OCI-LY7 (cell line): ENCODE measurements around the gene CPLX3. TPM values are rescaled to one million over a fixed set of nuclear protein-coding genes. Genes with fewer than 3 reads are reported as not detected.

ENCODE experiments used
- BruUV-seq: library from RNA; stranded (reverse); fragments of 400-500 nt; replicated peaks from 2 replicates; lab custom pipeline; 2021; lab: Mats Ljungman, UMichigan
- CTCF ChIA-PET: fragments of 300-600 bp; sonication (Branson Sonifier 250); formaldehyde crosslinking; loops from one replicate; lab custom pipeline; 2022; ENCODE audit warnings: antibody characterized with exemption; ENCODE audit not compliant: unreplicated experiment; lab: Charles Lee
- POLR2A ChIA-PET: fragments of 300-600 bp; sonication (Branson Sonifier 250); formaldehyde crosslinking; loops from one replicate; lab custom pipeline; 2022; ENCODE audit warnings: antibody characterized with exemption; lab: Charles Lee
- DNase-seq: peaks from one replicate; pipeline ENCODE4 v3.0.0-alpha.2; 2015; ENCODE audit warnings: low spot score
- H2AFZ ChIP-seq: fragments of 200-600 bp; sonication (generic), shearing (Covaris generic); 2 replicates; pipeline ENCODE4 v1.6.1; 2014; ENCODE audit warnings: mild to moderate bottlenecking, antibody characterized with exemption, low read length, moderate library complexity
- H3K27ac ChIP-seq: fragments of 200-600 bp; sonication (generic); 2 replicates; pipeline ENCODE4 v1.5.1; 2014; ENCODE audit warnings: mixed run types, low read depth, mild to moderate bottlenecking, moderate library complexity, low read length, inconsistent platforms; ENCODE audit not compliant: poor library complexity, severe bottlenecking
- H3K36me3 ChIP-seq: fragments of 200-600 bp; sonication (generic); 2 replicates; pipeline ENCODE4 v1.6.1; 2014; ENCODE audit warnings: mild to moderate bottlenecking, antibody characterized with exemption, low read length, moderate library complexity, mixed read lengths; ENCODE audit not compliant: insufficient read depth
- H3K4me1 ChIP-seq: fragments of 200-600 bp; sonication (generic); 2 replicates; pipeline ENCODE4 v1.5.1; 2014; ENCODE audit warnings: mild to moderate bottlenecking, low read length; ENCODE audit not compliant: insufficient read depth, poor library complexity, severe bottlenecking
- H3K4me2 ChIP-seq: fragments of 200-600 bp; sonication (generic); 2 replicates; pipeline ENCODE4 v1.6.1; 2014; ENCODE audit warnings: mild to moderate bottlenecking, low read length
- H3K4me3 ChIP-seq: fragments of 200-600 bp; sonication (generic); 2 replicates; pipeline ENCODE4 v1.5.1; 2014; ENCODE audit warnings: mild to moderate bottlenecking, low read depth, low read length; ENCODE audit not compliant: poor library complexity, severe bottlenecking
- H3K79me2 ChIP-seq: fragments of 200-600 bp; sonication (generic); 2 replicates; pipeline ENCODE4 v1.6.1; 2016; ENCODE audit warnings: low read depth, mild to moderate bottlenecking, low read length, moderate library complexity, mixed read lengths; ENCODE audit not compliant: insufficient read depth
- H3K9me2 ChIP-seq: fragments of 200-600 bp; sonication (generic); 2 replicates; pipeline ENCODE4 v1.6.1; 2016; ENCODE audit warnings: mild to moderate bottlenecking, low read length, mixed read lengths; ENCODE audit not compliant: insufficient read depth
- H3K9me3 ChIP-seq: fragments of 200-600 bp; sonication (generic); 2 replicates; pipeline ENCODE4 v1.6.1; 2014; ENCODE audit warnings: mild to moderate bottlenecking, mixed run types, low read length, mixed read lengths
- H4K20me1 ChIP-seq: fragments of 200-600 bp; sonication (generic); 2 replicates; pipeline ENCODE4 v1.6.1; 2014; ENCODE audit warnings: mild to moderate bottlenecking, antibody characterized with exemption, low read length, moderate library complexity, mixed read lengths; ENCODE audit not compliant: insufficient read depth
- CTCF ChIP-seq: fragments of 200-600 bp; sonication (generic); conservative IDR thresholded peaks from 2 replicates; pipeline ENCODE4 v1.5.1; 2014; ENCODE audit warnings: mild to moderate bottlenecking, antibody characterized with exemption, low read length, moderate library complexity, mixed read lengths
- EZH2phosphoT487 ChIP-seq: fragments of 200-600 bp; sonication (generic); IDR thresholded peaks from 2 replicates; pipeline ENCODE4 v1.6.1; 2018; ENCODE audit warnings: low read depth, borderline replicate concordance, mild to moderate bottlenecking, mixed run types, antibody characterized with exemption, low read length, moderate library complexity, mixed read lengths
- intact Hi-C: fragments of 100-400 bp; cut with micrococcal nuclease; formaldehyde crosslinking; loops from one replicate; pipeline ENCODE4 v1.10.0; 2022; ENCODE audit not compliant: unreplicated experiment
- total RNA-seq, 2 experiments: library from RNA; depleted of rRNA in 1 of 2; stranded (reverse); fragments of >200 nt in 1 of 2; shearing (Covaris generic) in 1 of 2; gene quantifications; 2 replicates each; pipeline ENCODE4 v1.2.3, GENCODE V29; 2014 to 2022

CPLX3 gene
- total RNA-seq, 2 experiments from 2014 or later, result 0.35 to 1.5 TPM

DNA sequence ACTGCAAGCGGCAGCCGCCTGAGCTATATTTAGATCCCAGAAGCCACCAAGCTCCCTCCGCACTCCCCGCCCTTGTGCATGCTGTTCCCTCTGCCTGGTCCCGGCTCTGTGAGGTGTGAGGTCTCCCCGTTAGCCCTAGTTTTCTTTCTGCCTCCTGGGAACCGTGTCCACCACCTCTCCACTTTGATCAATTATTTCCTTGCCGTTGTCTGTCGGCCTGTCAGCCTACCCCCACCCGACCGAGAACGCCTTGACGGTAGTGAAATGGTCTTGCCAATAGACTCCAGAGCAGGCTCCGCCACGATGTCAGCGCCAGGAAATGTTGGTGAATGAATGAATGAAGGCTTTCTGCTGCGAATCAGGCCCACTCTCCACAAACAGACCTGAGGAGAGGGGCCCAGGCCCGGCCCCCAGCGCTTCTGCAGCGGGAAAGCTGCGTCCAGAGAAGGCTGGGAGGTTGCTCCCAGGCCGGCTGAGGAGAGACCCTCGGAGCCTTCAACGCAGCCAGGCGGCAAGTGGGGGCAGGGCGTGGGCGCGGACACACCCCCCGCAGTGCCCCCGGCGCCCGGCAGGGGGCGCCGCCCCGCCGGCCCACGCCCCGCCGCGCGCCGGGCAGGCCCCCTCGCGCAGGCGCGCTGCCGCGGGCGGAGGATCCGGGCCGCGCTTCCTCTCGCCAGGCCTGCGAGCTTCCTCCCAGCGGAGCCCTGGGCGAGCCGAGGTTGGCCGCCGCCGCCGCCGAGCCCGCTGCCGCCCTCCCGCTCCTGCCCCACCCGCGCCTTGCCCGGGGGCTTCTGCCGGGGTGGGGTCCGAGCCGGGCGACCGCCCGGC lies 44.8 kb upstream of the CPLX3 start, which contains the start of gene CSK:
CSK (plus strand) TSS at position 650 of the 828 bp plus-strand sequence. CDS start 16,218 bp downstream, outside the sequence.
- BruUV-seq, result no TSS peak
- no peaks in the 10 kb centered on the region for H3K9me2 ChIP-seq
- H3K36me3 ChIP-seq, result peaks cover 36% of the 10 kb centered on the region
- POLR2A ChIA-PET, result interaction anchor here (1.0 to 11.4 kb wide), 4 partner anchors 7 to 40 kb away, joined by 3 to 221 read pairs (median 9); no protein-coding TSS in a partner anchor
- H3K4me1 ChIP-seq, result peaks cover 72% of the 10 kb centered on the region
- peak within 1 kb of the TSS; percentile 99 for H3K27ac ChIP-seq
- intact Hi-C loops, result loop anchor here (1.0 to 5.0 kb wide), 4 partner anchors 9 to 421 kb away; partner anchors contain the start of gene C15orf39
- peak within 1 kb of the TSS; percentile 92 for H3K4me2 ChIP-seq
- CTCF ChIA-PET, result interaction anchor here (0.6 to 1.2 kb wide), 3 partner anchors 9 to 18 kb away, joined by 3 to 6 read pairs (median 4); no protein-coding TSS in a partner anchor
- no peaks in the 10 kb centered on the region for H3K9me3 ChIP-seq
- DNase-seq, result peak; percentile 89
- no peak within 1 kb of the TSS; the same call in 1 of the 2 replicates for H2AFZ ChIP-seq
- TF ChIP-seq CTCF (peak; percentile 55), EZH2phosphoT487 (no peak)
- H4K20me1 ChIP-seq, result no peaks in the 10 kb centered on the region
- H3K4me3 ChIP-seq, result peak within 1 kb of the TSS; percentile 97
- peaks cover 63% of the 10 kb centered on the region for H3K79me2 ChIP-seq

GRCh38 chr15:74782259-74783071 lies 44.0 kb upstream of the CPLX3 start:
- H2AFZ ChIP-seq, result no peak overlapping the region
- CTCF ChIA-PET, result interaction anchor here (1.1 to 1.3 kb wide), 3 partner anchors 11 to 17 kb away, joined by 3 to 8 read pairs (median 5); no protein-coding TSS in a partner anchor

More at GRCh38 chr15:74782259-74783071, 44.0 kb upstream of the CPLX3 start:
- intact Hi-C loops, result loop anchor here (1.0 to 5.0 kb wide), 2 partner anchors 39 to 420 kb away; partner anchors contain the start of gene C15orf39
- TF ChIP-seq CTCF (no peak), EZH2phosphoT487 (no peak)
- Histone ChIP-seq H3K36me3 (peaks cover 36% of the 10 kb centered on the region), H4K20me1 (no peaks in the 10 kb centered on the region), H3K79me2 (peaks cover 69% of the 10 kb centered on the region), H3K4me3 (peak overlapping the region; percentile 97), H3K9me3 (no peaks in the 10 kb centered on the region), H3K4me1 (peaks cover 72% of the 10 kb centered on the region), H3K4me2 (peak overlapping the region; percentile 92), H3K27ac (peak overlapping the region; percentile 99), H3K9me2 (no peaks in the 10 kb centered on the region)
- DNase-seq, result peak; percentile 75
- no TSS peak for BruUV-seq
- POLR2A ChIA-PET, result interaction anchor here (2.0 to 11.4 kb wide), 3 partner anchors 6 to 15 kb away, joined by 8 to 221 read pairs (median 22); no protein-coding TSS in a partner anchor
